Choroid plexus epithelial cell (primary cell): ENCODE measurements around the gene OR2M3.

Experiments
- DNase-seq: peaks from one replicate; pipeline ENCODE4 v3.0.0-alpha.2; 2010; ENCODE audit warnings: low read depth
- H3K4me3 ChIP-seq: 2 replicates; pipeline ENCODE4 v1.5.1; 2011; ENCODE audit warnings: low read depth, mild to moderate bottlenecking, control low read depth, low read length, moderate library complexity
- CTCF ChIP-seq: conservative IDR thresholded peaks from 2 replicates; pipeline ENCODE4 v1.5.1; 2011; ENCODE audit warnings: low read depth, mild to moderate bottlenecking, control low read depth, inconsistent platforms, low read length, moderate library complexity

The OR2M3 gene, protein sequence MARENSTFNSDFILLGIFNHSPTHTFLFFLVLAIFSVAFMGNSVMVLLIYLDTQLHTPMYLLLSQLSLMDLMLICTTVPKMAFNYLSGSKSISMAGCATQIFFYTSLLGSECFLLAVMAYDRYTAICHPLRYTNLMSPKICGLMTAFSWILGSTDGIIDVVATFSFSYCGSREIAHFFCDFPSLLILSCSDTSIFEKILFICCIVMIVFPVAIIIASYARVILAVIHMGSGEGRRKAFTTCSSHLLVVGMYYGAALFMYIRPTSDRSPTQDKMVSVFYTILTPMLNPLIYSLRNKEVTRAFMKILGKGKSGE

DNA sequence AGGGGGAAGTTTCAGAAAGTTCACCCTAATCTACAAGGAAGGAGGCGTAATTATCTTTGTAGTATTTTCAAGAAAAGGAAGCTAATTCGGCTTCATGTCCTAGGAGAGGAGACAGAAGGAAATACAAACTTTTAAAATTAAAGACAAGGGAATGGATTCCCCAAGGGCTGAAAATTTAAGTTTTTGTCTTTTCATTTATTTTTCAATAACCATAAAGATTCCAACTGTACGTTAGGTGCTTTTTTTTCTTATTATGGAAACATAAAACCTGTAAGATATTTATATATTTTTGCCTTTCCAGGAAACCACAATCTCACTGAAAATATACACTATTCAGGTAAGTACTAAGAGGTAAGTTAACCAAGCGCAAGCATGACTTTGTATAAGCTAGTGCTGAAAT is at the start of gene OR2M3:
OR2M3 (plus strand) TSS at position 301 of the 400 bp plus-strand sequence. CDS start 5,803 bp downstream, outside the sequence.
- no peak for TF ChIP-seq CTCF
- H3K4me3 ChIP-seq = no peak within 1 kb of the TSS
- DNase-seq = no peak

DNA sequence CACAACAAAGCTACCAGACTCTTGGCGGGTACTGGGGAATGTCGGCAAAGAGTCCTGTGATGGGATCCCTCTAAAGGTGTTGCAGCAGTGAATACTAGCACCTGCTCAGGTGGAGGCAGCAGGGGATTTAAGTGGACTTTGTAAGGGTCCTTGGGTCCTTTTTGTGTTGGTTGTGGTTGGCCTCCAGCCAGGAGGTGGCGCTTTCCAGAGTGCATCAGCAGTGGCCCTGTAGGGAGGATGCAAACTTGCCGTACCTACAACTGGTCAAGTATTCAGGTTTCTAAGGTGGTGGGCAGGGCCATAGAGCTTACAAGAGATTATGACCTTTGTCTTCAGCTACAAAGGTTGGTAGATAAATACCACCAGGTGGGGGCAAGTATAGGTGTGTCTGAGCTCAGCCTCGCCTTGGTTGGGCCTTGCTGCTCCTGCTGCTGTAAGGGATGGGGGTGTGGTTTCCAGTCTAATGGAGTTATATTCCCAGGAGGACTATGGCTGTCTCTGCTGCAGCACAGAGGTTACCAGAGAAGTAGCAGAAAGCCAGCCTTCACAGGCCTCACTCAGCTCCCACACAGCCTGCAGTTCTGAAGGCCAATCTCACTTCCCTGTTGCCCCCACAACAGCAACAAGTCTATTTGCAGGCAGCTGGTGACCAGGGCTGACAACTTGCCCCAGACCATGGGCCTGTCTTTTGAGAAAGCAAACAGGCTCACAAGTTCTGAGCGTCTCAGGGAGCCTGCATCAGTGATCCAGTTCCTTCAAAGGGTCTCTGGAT is 44.8 kb upstream of the OR2M3 start:
- no peak overlapping the region for H3K4me3 ChIP-seq
- TF ChIP-seq CTCF = no peak
- DNase-seq = no peak

DNA sequence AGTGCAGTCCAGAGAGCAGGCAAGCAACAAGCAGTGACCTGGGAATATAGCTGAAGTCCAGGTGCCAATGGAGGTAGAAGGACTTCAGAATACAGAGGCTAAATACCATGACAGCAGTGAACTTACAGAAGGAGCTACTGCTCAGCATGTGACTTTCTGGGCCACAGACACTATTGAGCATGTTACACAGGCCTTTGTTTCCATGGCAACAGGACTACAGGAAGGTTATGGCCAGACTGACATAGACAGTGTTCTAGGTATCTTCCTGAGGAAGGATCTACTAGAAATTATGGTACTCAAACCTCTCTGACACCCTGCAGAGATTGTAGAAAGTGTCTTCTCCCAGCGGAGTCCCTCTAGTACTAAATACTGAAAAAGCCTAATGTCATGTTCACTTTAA is 41.1 kb upstream of the OR2M3 start:
- H3K4me3 ChIP-seq = no peak overlapping the region

GRCh38 chr1:248158758-248159157 is 38.3 kb upstream of the OR2M3 start:
- DNase-seq = no peak
- no peak for TF ChIP-seq CTCF
- no peak overlapping the region for H3K4me3 ChIP-seq

More for the DNA sequence above, 41.1 kb upstream of the OR2M3 start:
- no peak for DNase-seq
- TF ChIP-seq CTCF = no peak

DNA sequence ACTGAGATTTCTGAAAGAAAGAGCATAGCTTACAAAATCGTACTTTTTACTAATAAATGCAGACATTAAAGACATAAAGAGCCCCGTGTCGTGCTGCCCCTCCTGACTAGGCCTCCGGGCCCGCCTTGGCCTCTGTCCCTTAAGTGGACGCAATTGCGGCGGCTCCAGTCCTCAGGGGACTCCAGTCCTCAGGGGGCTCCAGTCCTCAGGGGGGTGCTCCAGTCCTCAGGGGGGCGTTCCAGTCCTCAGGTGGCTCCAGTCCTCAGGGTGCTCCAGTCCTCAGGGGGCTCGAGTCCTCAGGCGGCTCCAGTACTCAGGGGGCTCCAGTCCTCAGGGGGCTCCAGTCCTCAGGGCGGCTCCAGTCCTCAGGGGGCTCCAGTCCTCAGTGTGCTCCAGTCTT is 33.0 kb upstream of the OR2M3 start:
- H3K4me3 ChIP-seq = no peak overlapping the region
- no peak for DNase-seq
- TF ChIP-seq CTCF = no peak

DNA sequence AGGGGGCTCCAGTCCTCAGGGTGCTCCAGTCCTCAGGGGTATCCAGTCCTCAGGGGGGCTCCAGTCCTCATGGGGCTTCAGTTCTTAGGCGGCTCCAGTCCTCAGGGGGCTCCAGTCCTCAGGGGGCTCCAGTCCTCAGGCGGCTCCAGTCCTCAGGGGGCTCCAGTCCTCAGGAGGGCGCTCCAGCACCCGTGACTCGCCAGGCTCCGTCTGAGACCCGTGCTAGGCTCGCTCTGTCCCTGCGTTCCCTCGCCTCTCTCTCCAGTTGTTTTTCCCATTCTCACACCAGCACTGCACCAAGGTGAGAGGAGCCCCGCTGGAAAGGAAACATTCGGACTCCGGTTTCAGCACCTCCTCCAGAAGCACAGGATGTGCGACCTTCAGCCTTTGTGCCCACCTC is 31.9 kb upstream of the OR2M3 start:
- no peak overlapping the region for H3K4me3 ChIP-seq
- TF ChIP-seq CTCF = no peak
- no peak for DNase-seq

- TF ChIP-seq CTCF = no peak
- DNase-seq = no peak
- no peak within 1 kb of the TSS for H3K4me3 ChIP-seq
These were observed 22.5 kb upstream of the OR2M3 start, which contains the start of gene OR2M2 for GRCh38 chr1:248174521-248174920. Gene OR2M2, plus strand, starts transcription at chr1:248174821. Its CDS starts 5,165 bp downstream, at chr1:248179986.
